NCI-H1417 (cell line): ENCODE results near the gene METRNL.
"Not testable (repeated sequence)": the region's sequence is repeated elsewhere in the genome, so short reads cannot be mapped to it uniquely, and the experiment has no call there.

Experiments
- DNase-seq, 3 experiments: peaks; one replicate each; lab custom pipeline; 2025; lab: John Stamatoyannopoulos, UW

METRNL gene

GRCh38 chr17:83052241-83052564 lies 27.2 kb upstream of the METRNL start:
- no peak for DNase-seq

DNA sequence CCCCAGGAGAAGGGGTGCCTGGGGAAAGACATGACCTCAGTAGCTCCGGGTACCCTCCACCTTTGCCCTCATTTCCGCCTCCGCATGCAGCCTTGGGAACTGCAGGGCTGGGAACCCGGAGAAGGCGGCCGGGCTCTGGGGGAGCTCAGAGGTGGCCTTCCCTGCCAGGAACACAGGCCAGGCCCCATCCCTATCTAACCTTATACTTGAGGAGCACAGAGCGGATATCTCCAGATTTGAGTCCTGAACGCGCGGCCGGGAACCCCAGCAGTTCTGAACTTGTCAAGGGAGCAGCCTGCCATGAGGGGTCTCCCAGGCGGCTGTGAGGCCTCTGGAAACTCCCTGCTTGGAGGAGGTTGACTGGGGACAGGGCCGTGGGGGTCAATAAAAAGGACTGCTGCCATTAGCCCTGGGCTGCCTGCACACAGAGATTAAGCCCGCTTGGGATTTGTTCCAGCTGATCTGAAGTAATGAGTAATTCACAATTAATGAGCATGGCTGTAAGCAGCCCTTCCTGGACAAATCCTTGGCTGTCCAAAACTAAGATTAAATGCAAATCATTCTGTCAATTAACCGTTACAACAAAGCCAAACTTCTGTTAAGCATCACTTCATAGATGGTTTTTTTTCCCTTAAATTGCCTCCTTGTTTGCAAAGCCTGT lies 26.3 kb upstream of the METRNL start:
- peak in 2 of 3 experiments; percentile 16 to 41 for DNase-seq

- DNase-seq = no peak
Observed at GRCh38 chr17:83053739-83054451, 25.5 kb upstream of the METRNL start.

GRCh38 chr17:83054518-83055125 lies 24.8 kb upstream of the METRNL start:
- DNase-seq = no peak

- DNase-seq = not testable (repeated sequence)
Observed at GRCh38 chr17:83055176-83055575, 24.2 kb upstream of the METRNL start.

DNA sequence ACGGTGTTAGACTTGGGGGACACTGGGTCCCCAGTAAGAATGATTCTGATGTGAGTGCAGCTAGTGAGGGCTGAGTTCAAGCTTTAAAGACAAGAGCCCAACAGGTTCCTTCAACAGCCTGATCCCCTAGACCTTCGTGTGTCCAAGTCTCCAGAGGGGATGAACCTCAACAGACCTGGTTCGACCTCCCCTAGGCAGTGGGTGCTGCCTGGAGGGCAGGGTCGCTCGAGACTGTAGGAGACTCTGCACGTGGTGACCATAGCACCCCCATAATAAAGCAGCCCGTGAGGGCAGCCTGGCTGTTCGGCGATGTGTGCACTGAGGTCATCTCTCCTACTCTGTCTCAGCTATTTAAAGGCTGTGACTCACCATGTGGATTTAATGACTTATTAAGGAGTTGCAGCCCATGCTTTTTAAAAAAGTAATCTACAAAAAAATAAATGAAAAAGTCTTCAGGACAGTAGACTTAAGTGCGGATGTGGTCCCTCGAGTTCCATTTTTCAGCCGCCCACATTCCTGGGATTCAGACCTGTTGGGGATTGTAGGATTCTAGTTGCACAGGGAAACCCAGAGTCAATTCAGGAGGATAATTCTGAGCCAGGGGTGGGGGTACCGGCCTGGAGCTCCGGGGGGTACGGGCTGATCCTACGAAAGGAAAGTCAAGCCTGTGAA lies 23.4 kb upstream of the METRNL start:
- DNase-seq = no peak

DNA sequence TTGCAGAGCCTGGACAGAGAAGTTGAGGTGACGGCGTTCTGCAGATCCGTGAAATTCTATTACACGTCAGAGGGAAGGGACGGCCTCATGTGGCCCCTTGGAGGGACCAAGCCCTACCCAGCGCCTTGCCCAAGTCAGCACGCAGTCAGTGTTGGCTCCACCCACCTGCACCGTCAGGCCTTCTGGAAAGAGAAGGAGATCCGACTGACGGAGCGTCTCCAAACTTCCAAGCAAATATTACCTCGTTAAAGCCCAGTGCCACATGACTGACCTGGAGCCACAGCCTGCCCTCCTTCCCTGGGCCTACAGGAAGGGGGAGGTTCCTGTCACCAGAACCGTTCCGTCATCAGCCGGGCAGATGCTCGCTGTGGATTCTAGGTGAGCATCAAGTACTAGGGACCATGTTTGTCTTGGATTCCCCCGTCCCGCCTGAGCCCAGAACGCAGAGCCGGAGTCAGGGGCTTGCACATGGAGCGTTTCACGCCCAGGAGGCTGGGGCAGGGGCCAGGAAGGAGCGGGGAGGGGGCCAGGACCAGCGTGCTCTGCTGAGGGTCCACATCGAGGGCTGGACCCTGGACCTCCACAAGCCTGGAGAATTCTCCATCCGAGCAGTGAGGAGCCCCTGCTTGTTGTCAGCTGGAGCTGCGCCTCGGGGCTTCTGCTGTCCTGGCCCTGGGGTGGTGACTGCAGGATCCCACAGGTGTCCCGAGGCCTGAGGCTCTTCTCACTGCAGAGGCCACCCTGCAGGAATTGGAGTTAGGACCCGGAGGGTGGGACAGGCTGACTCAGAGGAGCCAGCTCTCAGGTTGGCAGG lies 22.6 kb upstream of the METRNL start:
- no peak for DNase-seq

DNA sequence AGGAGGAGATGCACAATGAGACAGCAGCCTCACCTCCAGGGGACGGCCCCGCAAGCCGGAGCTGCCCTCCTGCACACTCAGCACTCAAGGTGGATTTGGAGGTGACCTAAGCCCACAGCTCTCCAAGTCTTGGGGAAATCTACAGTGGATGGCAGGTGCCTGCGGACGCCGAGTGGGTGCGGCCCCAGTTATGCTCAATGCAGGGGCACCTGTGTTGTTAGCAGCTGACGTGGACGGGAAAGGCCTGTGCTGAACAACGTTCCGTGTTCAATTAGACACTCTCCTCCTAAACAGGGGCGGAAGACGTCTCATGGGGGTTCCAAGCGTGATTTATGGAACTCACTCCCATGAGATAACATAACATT lies 22.0 kb upstream of the METRNL start:
- no peak for DNase-seq

DNA sequence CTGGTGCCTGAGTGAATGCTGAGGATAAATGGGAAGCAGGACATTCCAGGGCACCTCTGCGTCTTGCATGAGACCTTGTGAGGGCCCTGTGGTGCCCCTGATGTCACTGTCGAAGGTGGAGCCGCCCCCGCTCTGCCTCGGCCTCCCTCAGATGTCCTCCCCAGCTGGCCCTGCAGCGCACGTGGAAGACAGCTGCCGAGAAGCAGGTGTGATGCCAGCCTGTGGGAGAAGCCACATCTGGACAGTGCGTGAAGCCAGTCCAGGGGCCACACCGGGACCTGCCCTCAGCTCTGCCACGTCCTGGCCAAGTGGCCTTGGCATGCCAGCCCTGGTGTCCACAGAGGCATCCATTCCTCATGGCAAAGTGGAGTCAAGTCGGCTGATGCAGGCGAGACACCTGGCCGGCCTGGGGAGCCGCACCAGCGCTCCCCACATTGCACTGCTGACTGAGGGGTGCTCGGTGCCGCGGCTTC lies 21.6 kb upstream of the METRNL start:
- DNase-seq = no peak

- no peak for DNase-seq
Observed at GRCh38 chr17:83058266-83058798, 21.1 kb upstream of the METRNL start.

GRCh38 chr17:83061586-83061985 lies 17.8 kb upstream of the METRNL start:
- no peak for DNase-seq

GRCh38 chr17:83062011-83062817 lies 17.2 kb upstream of the METRNL start:
- no peak for DNase-seq

DNA sequence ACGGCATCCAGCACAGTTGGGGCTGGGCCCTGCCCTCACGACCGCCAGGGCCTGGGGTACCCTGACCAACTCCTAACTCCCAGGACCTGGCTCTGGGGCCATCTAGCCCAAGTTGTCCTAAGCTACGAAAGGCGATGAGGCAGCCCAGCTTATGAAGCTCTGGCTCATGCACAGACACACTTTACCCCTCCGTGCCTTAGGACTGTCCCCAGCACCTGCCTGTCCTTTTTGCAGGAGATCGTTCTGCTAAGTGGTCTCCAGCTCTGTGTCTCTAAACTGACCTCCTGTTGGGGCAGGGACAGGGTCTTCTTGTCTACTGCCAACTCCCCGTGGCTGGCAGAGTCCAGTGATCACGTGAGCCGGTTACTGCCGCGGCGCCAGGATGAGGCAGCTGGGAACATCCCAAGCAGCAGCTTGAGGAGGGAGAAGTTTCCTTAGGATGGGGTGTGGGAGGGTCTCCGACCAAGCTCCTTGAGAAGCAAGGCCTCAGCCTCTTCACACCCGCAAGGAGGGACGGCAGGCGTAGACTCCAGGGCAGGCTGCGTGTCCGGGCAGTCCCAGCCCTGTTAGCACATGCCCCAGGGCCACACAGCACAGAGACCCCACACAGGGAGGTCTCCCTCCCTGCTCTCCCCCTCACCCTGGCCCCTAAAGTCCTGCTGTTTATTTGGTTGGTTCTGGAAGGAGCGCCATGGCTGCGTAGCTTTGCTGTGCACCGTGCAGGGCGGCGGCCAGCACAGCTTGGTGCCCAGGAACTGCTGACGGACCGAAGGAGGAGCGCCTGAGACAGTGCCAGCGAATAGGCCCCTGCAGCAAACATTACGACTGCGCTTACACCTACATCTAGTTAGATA lies 16.4 kb upstream of the METRNL start:
- no peak for DNase-seq

DNA sequence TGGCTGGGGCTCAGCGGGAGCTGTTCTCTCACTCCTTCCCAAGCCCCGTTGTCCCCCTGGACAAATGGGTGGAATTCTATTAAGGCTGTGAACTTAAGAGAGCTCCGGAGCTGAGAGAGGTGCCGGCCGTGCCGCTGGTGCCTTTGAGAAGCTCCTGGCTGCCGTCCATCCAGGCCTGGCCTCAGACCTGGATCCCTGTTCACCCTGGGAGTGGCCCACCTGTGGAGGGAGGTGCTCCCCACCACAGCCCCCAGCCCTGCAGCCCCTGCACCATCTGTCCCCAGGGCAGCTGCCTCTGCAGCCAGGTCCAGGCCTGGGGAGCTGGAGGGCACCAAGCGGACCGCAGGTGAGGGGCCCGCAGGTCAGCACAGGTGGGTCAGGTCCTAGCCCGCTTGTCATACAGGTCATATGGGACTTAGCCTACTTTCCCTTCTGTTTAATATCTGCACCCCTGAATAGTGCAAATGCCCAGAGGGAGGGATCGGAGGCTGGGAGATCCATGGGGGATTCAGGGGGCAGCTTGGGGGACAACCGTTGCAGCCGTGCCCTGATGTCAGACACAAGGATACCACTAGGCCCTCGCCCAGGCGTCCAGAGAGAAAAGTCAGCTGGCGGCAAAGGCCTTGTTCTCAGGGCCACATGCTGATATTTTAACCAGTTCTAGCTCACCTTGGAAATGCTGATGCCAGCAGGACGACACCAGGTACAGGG lies 15.2 kb upstream of the METRNL start:
- no peak for DNase-seq

- DNase-seq = no peak
Observed at GRCh38 chr17:83064732-83065659, 14.4 kb upstream of the METRNL start.

DNA sequence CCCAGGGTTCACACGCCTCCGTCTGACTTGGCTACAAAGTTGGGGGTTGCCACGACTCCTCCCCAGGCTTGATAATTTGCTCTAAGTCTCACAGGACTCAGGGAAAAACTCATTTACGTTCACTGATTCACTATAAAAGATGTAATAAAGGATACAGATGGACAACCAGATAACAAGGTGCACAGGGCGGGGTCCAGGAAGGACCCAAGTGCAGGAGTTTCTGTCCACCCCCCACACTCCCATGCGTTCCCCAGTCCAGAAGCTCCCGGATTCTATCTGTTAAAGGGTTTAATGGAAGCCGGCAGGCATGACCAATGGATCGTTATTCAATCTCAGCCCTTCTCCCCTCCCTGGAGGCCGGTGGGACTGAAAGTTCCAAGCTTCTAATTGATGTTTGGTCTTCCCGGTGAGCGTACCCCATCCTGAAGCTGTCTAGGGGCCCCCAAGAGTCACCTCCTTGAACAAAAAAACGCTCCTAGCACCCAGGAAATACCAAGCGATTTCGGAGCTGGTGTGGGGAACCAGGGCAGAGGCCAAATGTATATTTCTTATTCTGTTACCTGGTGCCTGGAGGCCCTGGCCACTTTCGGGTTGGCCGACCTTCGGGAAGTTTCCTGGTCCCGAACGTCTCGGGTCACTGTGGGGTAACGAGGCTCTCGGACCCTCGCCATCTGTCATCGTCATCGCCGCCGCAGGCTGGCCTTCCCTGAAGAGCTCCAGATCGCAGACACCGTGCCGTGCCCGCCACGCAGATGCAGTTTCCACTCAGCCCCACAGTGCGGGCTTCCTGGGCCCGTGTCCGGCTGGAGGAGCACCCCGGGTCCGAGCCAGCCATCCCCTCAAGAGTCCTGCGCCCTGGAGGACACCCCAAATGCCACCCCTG lies 13.5 kb upstream of the METRNL start:
- DNase-seq = no peak

DNA sequence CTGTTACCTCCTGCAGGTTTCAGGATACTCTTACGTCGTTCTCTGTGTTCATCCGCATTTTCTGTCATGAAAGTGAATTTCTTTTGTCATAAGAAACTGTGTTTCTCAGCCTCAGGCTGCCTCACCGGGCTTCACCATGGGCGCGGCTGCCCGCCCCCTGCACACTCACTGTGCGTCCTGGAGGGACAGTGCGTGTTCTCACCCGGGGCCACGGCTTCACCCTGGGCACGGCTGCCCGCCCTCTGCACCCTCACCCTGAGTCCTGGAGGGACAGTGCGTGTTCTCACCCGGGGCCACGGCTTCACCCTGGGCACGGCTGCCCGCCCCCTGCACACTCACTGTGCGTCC lies 12.9 kb upstream of the METRNL start:
- not testable (repeated sequence) for DNase-seq
